Central memory CD8-positive, alpha-beta T cell (primary cell): ENCODE data around the gene RESF1.

Experiments
- ATAC-seq: fragments of 150-1000 bp; cut with Tn5 transposase; replicated peaks from 2 replicates; pipeline ENCODE4 v1.10.0; 2022; ENCODE audit warnings: mild to moderate bottlenecking, moderate FRiP score, moderate number of reproducible peaks; ENCODE audit not compliant: poor library complexity, severe bottlenecking; ENCODE audit errors: extremely low read depth
- DNase-seq, 2 donors: peaks; one replicate each; pipeline ENCODE4 v3.0.0; 2021; ENCODE audit warnings: low spot score in 2 of 2
- H3K27ac Mint-ChIP-seq: one replicate; pipeline ENCODE4 v1.8.0; 2022; ENCODE audit warnings: low read depth, mild to moderate bottlenecking, moderate library complexity, mixed read lengths
- H3K27me3 Mint-ChIP-seq: one replicate; pipeline ENCODE4 v1.8.0; 2022; ENCODE audit warnings: mixed read lengths
- H3K36me3 Mint-ChIP-seq: one replicate; pipeline ENCODE4 v1.8.0; 2022; ENCODE audit warnings: mild to moderate bottlenecking, moderate library complexity, mixed read lengths; ENCODE audit not compliant: insufficient read depth
- H3K4me1 Mint-ChIP-seq: one replicate; pipeline ENCODE4 v1.8.0; 2022; ENCODE audit warnings: mixed read lengths
- H3K4me3 Mint-ChIP-seq: one replicate; pipeline ENCODE4 v1.8.0; 2022; ENCODE audit warnings: mild to moderate bottlenecking, moderate library complexity, mixed read lengths
- H3K9me3 Mint-ChIP-seq: one replicate; pipeline ENCODE4 v1.8.0; 2022; ENCODE audit warnings: mixed read lengths

Gene RESF1

GRCh38 chr12:32000373-32001005, 41.3 kb downstream of the RESF1 start:
- no peak for ATAC-seq
- peaks cover 43% of the 10 kb centered on the region for H3K36me3 Mint-ChIP-seq
- no peak overlapping the region for H3K4me3 Mint-ChIP-seq
- H3K27ac Mint-ChIP-seq, result no peak overlapping the region
- no peaks in the 10 kb centered on the region for H3K9me3 Mint-ChIP-seq
- H3K27me3 Mint-ChIP-seq, result no peaks in the 10 kb centered on the region
- DNase-seq, result no peak
- peaks cover 4% of the 10 kb centered on the region for H3K4me1 Mint-ChIP-seq

- no peak for DNase-seq
- no peak for ATAC-seq
- H3K4me1 Mint-ChIP-seq, result peaks cover 4% of the 10 kb centered on the region
- no peaks in the 10 kb centered on the region for H3K9me3 Mint-ChIP-seq
- no peak overlapping the region for H3K4me3 Mint-ChIP-seq
- H3K27me3 Mint-ChIP-seq, result no peaks in the 10 kb centered on the region
- peaks cover 31% of the 10 kb centered on the region for H3K36me3 Mint-ChIP-seq
- H3K27ac Mint-ChIP-seq, result peak overlapping the region; percentile 55
These were observed 43.8 kb downstream of the RESF1 start for GRCh38 chr12:32002848-32003493.

- no peak for DNase-seq
- no peaks in the 10 kb centered on the region for H3K27me3 Mint-ChIP-seq
- H3K36me3 Mint-ChIP-seq, result peaks cover 28% of the 10 kb centered on the region
- ATAC-seq, result no peak
- peaks cover 4% of the 10 kb centered on the region for H3K4me1 Mint-ChIP-seq
- no peaks in the 10 kb centered on the region for H3K9me3 Mint-ChIP-seq
- H3K4me3 Mint-ChIP-seq, result no peak overlapping the region
- H3K27ac Mint-ChIP-seq, result peak overlapping the region; percentile 55
These were observed 44.4 kb downstream of the RESF1 start for GRCh38 chr12:32003654-32004053.

DNA sequence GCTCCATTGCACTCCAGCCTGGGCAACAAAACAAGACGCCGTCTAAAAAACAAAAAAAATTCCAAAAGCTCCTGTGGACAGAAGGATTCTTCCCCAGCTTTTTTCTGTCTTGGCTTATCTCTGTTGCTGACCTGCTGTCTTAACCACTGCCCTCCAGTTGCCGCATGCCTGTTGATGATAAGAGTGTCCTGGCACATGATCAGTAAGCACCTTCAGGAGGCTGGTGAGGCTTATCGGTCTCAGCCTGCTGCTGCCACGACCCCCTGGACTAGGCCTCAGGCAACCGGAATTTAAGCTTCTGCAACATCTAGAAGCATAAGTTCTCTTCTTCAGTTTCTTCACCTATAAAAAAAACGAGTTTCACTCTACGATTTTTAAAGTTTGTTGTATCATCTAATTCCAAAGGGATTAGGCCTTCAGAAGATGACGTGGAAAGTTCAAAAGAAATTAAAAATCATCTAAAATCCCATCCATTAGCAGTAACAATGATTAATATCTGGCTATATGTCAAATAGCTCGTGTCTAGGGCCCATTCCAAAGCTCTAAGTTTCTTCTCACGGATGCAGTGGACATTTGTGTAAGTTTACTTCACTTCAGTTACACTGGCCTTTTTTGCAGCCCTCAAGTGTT, 46.4 kb downstream of the RESF1 start:
- Mint-ChIP-seq H3K9me3 (no peaks in the 10 kb centered on the region), H3K4me3 (no peak overlapping the region), H3K27me3 (no peaks in the 10 kb centered on the region), H3K27ac (peak overlapping the region; percentile 35), H3K36me3 (peaks cover 18% of the 10 kb centered on the region), H3K4me1 (peaks cover 4% of the 10 kb centered on the region)
- ATAC-seq (no peak), DNase-seq (no peak)
